ENCODE results near the gene NOL4L. TPM values are rescaled to one million over a fixed set of nuclear protein-coding genes. Genes with fewer than 3 reads are reported as not detected.
"Not testable (repeated sequence)": the region's sequence is repeated elsewhere in the genome, so short reads cannot be mapped to it uniquely, and the experiment has no call there.

Gene NOL4L
- total RNA-seq, 1 experiment from 2014 or later: 41.8 TPM

GRCh38 chr20:32597714-32598113, 12.6 kb upstream of the NOL4L start:
- DNase-seq (ENCODE audit: low spot score): no peak

GRCh38 chr20:32596681-32597252, 11.6 kb upstream of the NOL4L start:
- DNase-seq (ENCODE audit: low spot score): no peak

GRCh38 chr20:32595143-32595542, 10.0 kb upstream of the NOL4L start:
- DNase-seq (ENCODE audit: low spot score): no peak

GRCh38 chr20:32594669-32595068, 9.5 kb upstream of the NOL4L start:
- not testable (repeated sequence) for DNase-seq (ENCODE audit: low spot score)

- no peak for DNase-seq (ENCODE audit: low spot score)
Observed at GRCh38 chr20:32594204-32594603, 9.1 kb upstream of the NOL4L start.

GRCh38 chr20:32592616-32593015, 7.5 kb upstream of the NOL4L start:
- DNase-seq (ENCODE audit: low spot score): not testable (repeated sequence)

GRCh38 chr20:32592022-32592421, 6.9 kb upstream of the NOL4L start:
- no peak for DNase-seq (ENCODE audit: low spot score)

- DNase-seq (ENCODE audit: low spot score): no peak
Observed at GRCh38 chr20:32589769-32590168, 4.6 kb upstream of the NOL4L start.

GRCh38 chr20:32589256-32589655, 4.1 kb upstream of the NOL4L start:
- peak; percentile 43 for DNase-seq (ENCODE audit: low spot score)

GRCh38 chr20:32588040-32588439, 2.9 kb upstream of the NOL4L start:
- no peak for DNase-seq (ENCODE audit: low spot score)

GRCh38 chr20:32586291-32586690, 1.2 kb upstream of the NOL4L start:
- no peak for DNase-seq (ENCODE audit: low spot score)

GRCh38 chr20:32585586-32586127, 524 bp upstream of the NOL4L start:
- no peak for DNase-seq (ENCODE audit: low spot score)

- DNase-seq (ENCODE audit: low spot score): no peak
Observed at GRCh38 chr20:32583581-32584070, 1.5 kb downstream of the NOL4L start.

- DNase-seq (ENCODE audit: low spot score): no peak
Observed at GRCh38 chr20:32582659-32583580, 2.2 kb downstream of the NOL4L start.

GRCh38 chr20:32581839-32582658, 3.1 kb downstream of the NOL4L start:
- no peak for DNase-seq (ENCODE audit: low spot score)

GRCh38 chr20:32580970-32581838, 3.9 kb downstream of the NOL4L start:
- no peak for DNase-seq (ENCODE audit: low spot score)

- DNase-seq (ENCODE audit: low spot score): no peak
Observed at GRCh38 chr20:32580219-32580969, 4.7 kb downstream of the NOL4L start.

- DNase-seq (ENCODE audit: low spot score): no peak
Observed at GRCh38 chr20:32578840-32579390, 6.2 kb downstream of the NOL4L start.

- not testable (repeated sequence) for DNase-seq (ENCODE audit: low spot score)
Observed at GRCh38 chr20:32578062-32578461, 7.1 kb downstream of the NOL4L start.

- no peak for DNase-seq (ENCODE audit: low spot score)
Observed at GRCh38 chr20:32577657-32578056, 7.5 kb downstream of the NOL4L start.
